NB4 (cell line): ENCODE results near the gene RAB3IL1.

ENCODE experiments used
- MYC ChIP-seq: IDR thresholded peaks from 2 replicates; pipeline ENCODE4 v1.6.1; 2011; ENCODE audit warnings: low read depth, low read length
- POLR2A ChIP-seq: IDR thresholded peaks from 2 replicates; pipeline ENCODE4 v1.6.1; 2011; ENCODE audit warnings: mild to moderate bottlenecking; ENCODE audit not compliant: insufficient read length; ENCODE audit errors: extremely low read depth
- TF ChIP-seq, protein P1 (sequence below): IDR thresholded peaks from one replicate; pipeline ENCODE4 v1.5.1; 2012; ENCODE audit warnings: low read depth, low read length

DNA sequence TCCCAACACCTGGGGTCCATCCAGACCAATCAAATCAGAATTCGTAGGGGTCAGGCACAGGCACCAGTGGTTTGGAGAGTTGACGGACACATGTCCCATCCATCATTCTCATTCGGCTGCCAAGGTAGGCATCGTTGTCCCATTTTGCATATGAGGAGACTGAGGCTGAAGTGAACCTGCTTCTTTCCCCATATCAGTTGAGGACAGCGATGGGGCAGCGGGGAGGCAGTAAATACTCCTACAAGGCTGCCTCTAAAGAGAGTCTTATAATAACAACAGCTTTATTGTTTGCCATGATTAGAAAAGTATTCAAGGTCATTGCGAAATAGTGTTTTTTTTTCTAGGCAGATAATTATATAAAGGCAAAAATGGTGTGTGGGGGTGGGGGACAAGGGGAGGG, 31.1 kb upstream of the RAB3IL1 start:
- TF ChIP-seq, protein P1, sequence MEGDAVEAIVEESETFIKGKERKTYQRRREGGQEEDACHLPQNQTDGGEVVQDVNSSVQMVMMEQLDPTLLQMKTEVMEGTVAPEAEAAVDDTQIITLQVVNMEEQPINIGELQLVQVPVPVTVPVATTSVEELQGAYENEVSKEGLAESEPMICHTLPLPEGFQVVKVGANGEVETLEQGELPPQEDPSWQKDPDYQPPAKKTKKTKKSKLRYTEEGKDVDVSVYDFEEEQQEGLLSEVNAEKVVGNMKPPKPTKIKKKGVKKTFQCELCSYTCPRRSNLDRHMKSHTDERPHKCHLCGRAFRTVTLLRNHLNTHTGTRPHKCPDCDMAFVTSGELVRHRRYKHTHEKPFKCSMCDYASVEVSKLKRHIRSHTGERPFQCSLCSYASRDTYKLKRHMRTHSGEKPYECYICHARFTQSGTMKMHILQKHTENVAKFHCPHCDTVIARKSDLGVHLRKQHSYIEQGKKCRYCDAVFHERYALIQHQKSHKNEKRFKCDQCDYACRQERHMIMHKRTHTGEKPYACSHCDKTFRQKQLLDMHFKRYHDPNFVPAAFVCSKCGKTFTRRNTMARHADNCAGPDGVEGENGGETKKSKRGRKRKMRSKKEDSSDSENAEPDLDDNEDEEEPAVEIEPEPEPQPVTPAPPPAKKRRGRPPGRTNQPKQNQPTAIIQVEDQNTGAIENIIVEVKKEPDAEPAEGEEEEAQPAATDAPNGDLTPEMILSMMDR: no peak
- TF ChIP-seq POLR2A (no peak), MYC (no peak)
